ENCODE data around the gene CDCA4. TPM values are rescaled to one million over a fixed set of nuclear protein-coding genes. Genes with fewer than 3 reads are reported as not detected.

Gene CDCA4
- polyA plus RNA-seq, 2 of the 4 experiments (the other 2 are of a cell fraction) = 24.2 to 26.9 TPM

DNA sequence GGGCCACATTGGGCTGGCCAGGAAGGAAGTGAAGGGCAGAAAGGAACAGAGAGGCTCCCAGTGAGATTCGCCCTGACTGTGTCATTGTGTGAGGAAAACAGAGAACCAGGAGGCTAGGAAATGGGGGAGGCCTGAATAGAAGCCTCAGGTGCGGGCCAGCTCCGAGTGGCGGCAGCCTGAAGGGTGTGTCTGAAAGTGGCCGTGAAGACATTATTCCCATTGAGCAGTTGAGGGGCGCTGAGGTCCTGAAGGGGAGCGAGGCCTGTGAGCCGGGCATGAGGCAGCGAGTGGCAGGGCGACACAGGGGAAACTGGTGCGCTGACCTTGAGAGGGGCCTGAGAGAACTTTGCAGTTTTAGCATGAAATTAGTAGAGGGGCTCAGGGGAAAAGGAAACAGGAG lies 28.4 kb downstream of the CDCA4 start:
- no peak overlapping the region for H3K27ac ChIP-seq
- TF ChIP-seq POLR2AphosphoS2 (conservative IDR thresholded peaks at IDR 0.05; ENCODE audit: low read length) (no peak), EHF (CRISPR knock-in tag; IDR thresholded peaks at IDR 0.05) (no peak), TFCP2L1 (CRISPR knock-in tag; IDR thresholded peaks at IDR 0.05) (no peak), HOXA7 (CRISPR knock-in tag; IDR thresholded peaks at IDR 0.05) (no peak), HEYL (CRISPR knock-in tag; IDR thresholded peaks at IDR 0.05) (no peak), SREBF2 (IDR thresholded peaks at IDR 0.05) (no peak), FOXS1 (CRISPR knock-in tag; IDR thresholded peaks at IDR 0.05) (no peak), RAD21 (conservative IDR thresholded peaks at IDR 0.05 in 1 of 2, IDR thresholded peaks at IDR 0.05 in 1 of 2) (no peak), HOXB13 (CRISPR knock-in tag; IDR thresholded peaks at IDR 0.05; ENCODE audit: low read depth) (no peak), NPAS2 (CRISPR knock-in tag; IDR thresholded peaks at IDR 0.05; ENCODE audit: borderline replicate concordance) (no peak), ZNF302 (CRISPR knock-in tag; IDR thresholded peaks at IDR 0.05) (no peak), FOSB (CRISPR knock-in tag; IDR thresholded peaks at IDR 0.05) (no peak)
- TF ChIP-seq, protein P1, sequence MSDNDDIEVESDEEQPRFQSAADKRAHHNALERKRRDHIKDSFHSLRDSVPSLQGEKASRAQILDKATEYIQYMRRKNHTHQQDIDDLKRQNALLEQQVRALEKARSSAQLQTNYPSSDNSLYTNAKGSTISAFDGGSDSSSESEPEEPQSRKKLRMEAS (IDR thresholded peaks at IDR 0.05) = no peak
- TF ChIP-seq, protein P2, sequence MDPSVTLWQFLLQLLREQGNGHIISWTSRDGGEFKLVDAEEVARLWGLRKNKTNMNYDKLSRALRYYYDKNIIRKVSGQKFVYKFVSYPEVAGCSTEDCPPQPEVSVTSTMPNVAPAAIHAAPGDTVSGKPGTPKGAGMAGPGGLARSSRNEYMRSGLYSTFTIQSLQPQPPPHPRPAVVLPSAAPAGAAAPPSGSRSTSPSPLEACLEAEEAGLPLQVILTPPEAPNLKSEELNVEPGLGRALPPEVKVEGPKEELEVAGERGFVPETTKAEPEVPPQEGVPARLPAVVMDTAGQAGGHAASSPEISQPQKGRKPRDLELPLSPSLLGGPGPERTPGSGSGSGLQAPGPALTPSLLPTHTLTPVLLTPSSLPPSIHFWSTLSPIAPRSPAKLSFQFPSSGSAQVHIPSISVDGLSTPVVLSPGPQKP (IDR thresholded peaks at IDR 0.05; ENCODE audit: low read depth, low read length) = no peak
- TF ChIP-seq, protein P3, sequence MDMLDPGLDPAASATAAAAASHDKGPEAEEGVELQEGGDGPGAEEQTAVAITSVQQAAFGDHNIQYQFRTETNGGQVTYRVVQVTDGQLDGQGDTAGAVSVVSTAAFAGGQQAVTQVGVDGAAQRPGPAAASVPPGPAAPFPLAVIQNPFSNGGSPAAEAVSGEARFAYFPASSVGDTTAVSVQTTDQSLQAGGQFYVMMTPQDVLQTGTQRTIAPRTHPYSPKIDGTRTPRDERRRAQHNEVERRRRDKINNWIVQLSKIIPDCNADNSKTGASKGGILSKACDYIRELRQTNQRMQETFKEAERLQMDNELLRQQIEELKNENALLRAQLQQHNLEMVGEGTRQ (IDR thresholded peaks at IDR 0.05) = no peak
- TF ChIP-seq, protein P4, sequence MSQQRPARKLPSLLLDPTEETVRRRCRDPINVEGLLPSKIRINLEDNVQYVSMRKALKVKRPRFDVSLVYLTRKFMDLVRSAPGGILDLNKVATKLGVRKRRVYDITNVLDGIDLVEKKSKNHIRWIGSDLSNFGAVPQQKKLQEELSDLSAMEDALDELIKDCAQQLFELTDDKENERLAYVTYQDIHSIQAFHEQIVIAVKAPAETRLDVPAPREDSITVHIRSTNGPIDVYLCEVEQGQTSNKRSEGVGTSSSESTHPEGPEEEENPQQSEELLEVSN (IDR thresholded peaks at IDR 0.05; ENCODE audit: borderline replicate concordance, low read depth) = no peak
- POLR2A ChIA-PET = interaction anchor here (2.0 kb wide), 1 partner anchor 29 kb away, joined by 5 read pairs; the partner anchor contains the start of gene CDCA4
- ATAC-seq (no peak), FAIRE-seq (no peak), DNase-seq (ENCODE audit: low read depth in 1 of 2, low spot score in 1 of 2) (no peak)
- CTCF ChIA-PET = interaction anchor here (1.2 to 4.0 kb wide), 3 partner anchors 9 to 52 kb away, joined by 3 to 40 read pairs (median 23); no protein-coding TSS in a partner anchor
- no peak overlapping the region for H3K4me3 ChIP-seq
- H3K9me3 ChIP-seq = no peaks in the 10 kb centered on the region
- no peak overlapping the region for H3K4me2 ChIP-seq
- WGBS (ENCODE audit: missing lambda C conversion rate) = 95% methylated on average over 11 of the region's 11 CpGs
- H3K4me1 ChIP-seq = no peaks in the 10 kb centered on the region

DNA sequence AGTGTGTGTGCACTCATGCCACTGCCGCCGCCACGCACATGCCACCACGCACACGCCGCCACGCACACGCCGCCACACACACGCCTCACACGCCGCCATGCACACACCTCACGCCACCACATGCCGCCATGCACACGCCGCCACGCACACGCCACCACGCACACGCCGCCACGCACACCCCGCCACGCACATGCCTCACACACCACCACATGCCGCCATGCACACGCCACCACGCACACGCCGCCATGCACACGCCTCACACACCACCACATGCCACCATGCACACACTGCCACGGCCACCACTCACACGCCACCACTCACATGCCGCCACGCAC lies 29.0 kb downstream of the CDCA4 start:
- FAIRE-seq (no peak), ATAC-seq (no peak), DNase-seq (ENCODE audit: low read depth in 1 of 2, low spot score in 1 of 2) (no peak)
- peaks cover 5% of the 10 kb centered on the region; the same call in 1 of the 3 replicates for H3K4me1 ChIP-seq
- CTCF ChIA-PET = no interaction called here
- no peak overlapping the region for H3K4me2 ChIP-seq
- POLR2A ChIA-PET = interaction anchor here (2.0 kb wide), 1 partner anchor 29 kb away, joined by 5 read pairs; the partner anchor contains the start of gene CDCA4
- TF ChIP-seq, protein P5, sequence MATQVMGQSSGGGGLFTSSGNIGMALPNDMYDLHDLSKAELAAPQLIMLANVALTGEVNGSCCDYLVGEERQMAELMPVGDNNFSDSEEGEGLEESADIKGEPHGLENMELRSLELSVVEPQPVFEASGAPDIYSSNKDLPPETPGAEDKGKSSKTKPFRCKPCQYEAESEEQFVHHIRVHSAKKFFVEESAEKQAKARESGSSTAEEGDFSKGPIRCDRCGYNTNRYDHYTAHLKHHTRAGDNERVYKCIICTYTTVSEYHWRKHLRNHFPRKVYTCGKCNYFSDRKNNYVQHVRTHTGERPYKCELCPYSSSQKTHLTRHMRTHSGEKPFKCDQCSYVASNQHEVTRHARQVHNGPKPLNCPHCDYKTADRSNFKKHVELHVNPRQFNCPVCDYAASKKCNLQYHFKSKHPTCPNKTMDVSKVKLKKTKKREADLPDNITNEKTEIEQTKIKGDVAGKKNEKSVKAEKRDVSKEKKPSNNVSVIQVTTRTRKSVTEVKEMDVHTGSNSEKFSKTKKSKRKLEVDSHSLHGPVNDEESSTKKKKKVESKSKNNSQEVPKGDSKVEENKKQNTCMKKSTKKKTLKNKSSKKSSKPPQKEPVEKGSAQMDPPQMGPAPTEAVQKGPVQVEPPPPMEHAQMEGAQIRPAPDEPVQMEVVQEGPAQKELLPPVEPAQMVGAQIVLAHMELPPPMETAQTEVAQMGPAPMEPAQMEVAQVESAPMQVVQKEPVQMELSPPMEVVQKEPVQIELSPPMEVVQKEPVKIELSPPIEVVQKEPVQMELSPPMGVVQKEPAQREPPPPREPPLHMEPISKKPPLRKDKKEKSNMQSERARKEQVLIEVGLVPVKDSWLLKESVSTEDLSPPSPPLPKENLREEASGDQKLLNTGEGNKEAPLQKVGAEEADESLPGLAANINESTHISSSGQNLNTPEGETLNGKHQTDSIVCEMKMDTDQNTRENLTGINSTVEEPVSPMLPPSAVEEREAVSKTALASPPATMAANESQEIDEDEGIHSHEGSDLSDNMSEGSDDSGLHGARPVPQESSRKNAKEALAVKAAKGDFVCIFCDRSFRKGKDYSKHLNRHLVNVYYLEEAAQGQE (IDR thresholded peaks at IDR 0.05) = no peak
- no peak overlapping the region for H3K27ac ChIP-seq
- WGBS (ENCODE audit: missing lambda C conversion rate) = 88% methylated on average over 34 of the region's 34 CpGs
- H3K4me3 ChIP-seq = no peak overlapping the region
- no peaks in the 10 kb centered on the region for H3K9me3 ChIP-seq

All from A549 (cell line).